GM12865 (cell line): ENCODE data around the gene FRYL.
"Not testable (repeated sequence)": the region's sequence is repeated elsewhere in the genome, so short reads cannot be mapped to it uniquely, and the experiment has no call there.

Experiments
- DNase-seq: peaks from one replicate; pipeline ENCODE4 v3.0.0; 2010; ENCODE audit warnings: low read depth
- H3K4me3 ChIP-seq: 2 replicates; pipeline ENCODE4 v1.5.1; 2011; ENCODE audit warnings: mild to moderate bottlenecking, low read depth, low read length, control low read depth
- CTCF ChIP-seq: IDR thresholded peaks from 2 replicates; pipeline ENCODE4 v1.5.1; 2011; ENCODE audit warnings: low read length, control low read depth, low read depth, inconsistent platforms; ENCODE audit not compliant: insufficient read depth; ENCODE audit errors: missing control alignments

Gene FRYL

GRCh38 chr4:48804584-48805301 is 24.7 kb upstream of the FRYL start:
- no peak for TF ChIP-seq CTCF
- DNase-seq: no peak
- no peak overlapping the region for H3K4me3 ChIP-seq

GRCh38 chr4:48801016-48801715 is 21.1 kb upstream of the FRYL start:
- no peak for DNase-seq

GRCh38 chr4:48800155-48800554 is 20.1 kb upstream of the FRYL start:
- H3K4me3 ChIP-seq, DNase-seq: not testable (repeated sequence)

More at GRCh38 chr4:48801016-48801715, 21.1 kb upstream of the FRYL start:
- no peak for TF ChIP-seq CTCF
- no peak overlapping the region for H3K4me3 ChIP-seq

- TF ChIP-seq CTCF: no peak
- DNase-seq: peak; percentile 33
- H3K4me3 ChIP-seq: no peak overlapping the region
These were observed 19.1 kb upstream of the FRYL start for GRCh38 chr4:48799157-48799556.

DNA sequence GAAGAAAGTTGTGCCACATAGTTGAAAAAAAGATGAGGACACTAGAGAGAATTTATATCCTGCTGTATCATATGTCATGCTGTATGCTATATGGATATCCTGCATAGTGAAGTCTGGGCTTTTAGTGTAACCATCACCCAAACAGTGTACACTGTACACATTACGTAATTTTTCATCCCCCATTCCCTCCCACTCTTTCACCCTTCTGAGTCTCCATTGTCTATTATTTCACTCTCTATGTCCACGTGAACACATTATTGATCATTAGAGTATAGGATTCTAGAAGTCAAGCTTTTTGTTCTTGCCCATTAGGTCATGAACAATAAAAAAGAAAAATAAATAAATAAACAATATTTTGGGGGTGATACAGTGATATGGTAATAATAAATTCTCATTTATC is 18.0 kb upstream of the FRYL start:
- DNase-seq: no peak
- TF ChIP-seq CTCF: no peak

GRCh38 chr4:48796927-48797679 is 17.0 kb upstream of the FRYL start:
- H3K4me3 ChIP-seq: no peak overlapping the region
- DNase-seq: no peak
- no peak for TF ChIP-seq CTCF

More for the DNA sequence above, 18.0 kb upstream of the FRYL start:
- no peak overlapping the region for H3K4me3 ChIP-seq
